IPS-18c (cell line): ENCODE results near the gene EPHA4.
"Not testable (repeated sequence)": the region's sequence is repeated elsewhere in the genome, so short reads cannot be mapped to it uniquely, and the experiment has no call there.

ENCODE experiments used
- H3K4me3 ChIP-seq: 2 replicates; pipeline ENCODE4 v1.7.0; 2013; ENCODE audit warnings: low read depth, mild to moderate bottlenecking, low read length, moderate library complexity; ENCODE audit not compliant: insufficient read depth
- H3K9me3 ChIP-seq: one replicate; pipeline ENCODE4 v1.6.1; 2013; ENCODE audit warnings: mild to moderate bottlenecking, low read length, moderate library complexity; ENCODE audit not compliant: control insufficient read depth, insufficient read depth

EPHA4 gene

DNA sequence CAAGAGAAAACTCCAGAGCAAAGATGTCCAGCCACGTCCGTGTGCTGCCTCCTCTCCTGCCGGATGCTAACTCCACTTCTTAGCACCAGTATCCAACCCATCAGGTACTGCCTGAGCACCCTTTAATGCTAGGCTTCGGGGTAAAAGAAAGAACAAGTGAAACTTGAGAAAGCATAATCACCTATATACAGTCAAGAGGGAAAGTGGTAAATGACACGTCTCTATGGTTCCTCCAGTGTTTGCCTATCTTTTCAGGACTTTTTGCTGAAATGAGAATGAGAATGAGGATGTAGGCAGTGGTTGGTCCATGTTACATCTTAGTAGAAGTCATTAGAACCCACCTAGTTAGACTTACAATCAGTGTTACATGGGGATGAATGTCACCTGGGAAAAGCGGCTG is 47.9 kb downstream of the EPHA4 start:
- Histone ChIP-seq H3K4me3 (no peak overlapping the region), H3K9me3 (no peaks in the 10 kb centered on the region)

DNA sequence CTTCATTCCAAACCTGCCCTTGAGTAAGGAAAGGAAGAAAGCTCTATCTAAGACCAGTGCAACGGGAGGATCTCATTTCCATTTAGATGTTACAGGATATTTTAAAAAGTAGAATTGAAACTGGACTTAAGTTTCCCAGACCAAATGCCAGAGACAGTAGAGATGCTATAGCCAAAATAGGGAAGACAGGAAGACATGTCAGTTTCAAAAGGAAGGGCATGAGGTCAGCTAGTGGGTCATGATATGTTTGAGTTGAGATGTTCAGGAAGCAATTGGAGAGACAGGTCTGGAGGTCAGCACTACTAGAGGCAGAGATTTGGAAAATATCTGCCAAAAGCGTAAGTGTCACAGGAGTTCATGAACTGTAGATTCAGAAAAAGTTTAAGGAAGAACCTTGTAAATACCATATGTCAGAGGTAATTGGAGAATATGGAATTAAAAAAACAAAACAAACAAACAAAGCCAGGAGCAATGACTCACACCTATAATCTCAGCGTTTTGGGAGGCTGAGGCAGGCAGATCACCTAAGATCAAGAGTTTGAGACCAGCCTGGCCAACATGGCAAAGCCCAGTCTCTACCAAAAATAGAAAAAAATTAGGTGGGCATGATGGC is 50.8 kb downstream of the EPHA4 start:
- H3K4me3 ChIP-seq = no peak overlapping the region
- no peaks in the 10 kb centered on the region for H3K9me3 ChIP-seq

DNA sequence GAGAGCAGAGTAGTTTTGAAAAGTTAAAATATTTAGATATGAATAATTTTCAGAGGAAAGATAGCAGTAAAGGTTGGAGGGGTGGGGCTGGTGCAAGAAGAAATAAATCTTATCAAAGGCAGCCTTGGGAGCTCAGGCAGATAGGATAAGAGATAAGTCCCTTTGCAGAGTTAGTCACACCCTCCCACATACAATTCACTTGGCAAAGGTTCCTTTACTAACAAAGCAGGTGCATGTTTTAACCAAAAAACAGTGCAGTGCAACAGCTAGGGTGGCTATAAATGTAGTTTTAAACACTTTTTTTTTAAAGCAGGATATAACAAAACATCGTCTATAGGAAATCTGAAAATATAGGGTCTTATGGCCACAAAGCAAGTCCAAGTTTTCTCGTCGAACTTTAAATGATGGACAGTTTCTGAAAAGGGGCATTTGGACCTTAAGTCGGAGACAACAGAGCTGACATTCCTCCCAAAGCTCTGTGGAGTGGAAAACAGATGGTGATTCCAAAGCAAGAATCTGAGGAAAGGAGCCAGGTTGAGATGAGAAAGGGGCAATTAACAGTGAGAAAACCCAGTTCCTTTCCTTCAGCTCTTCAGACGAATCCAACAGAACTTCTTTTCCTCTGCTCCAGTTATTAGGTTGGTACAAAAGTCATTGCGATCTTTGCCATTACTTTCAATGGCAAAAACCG is 53.0 kb downstream of the EPHA4 start:
- no peak overlapping the region for H3K4me3 ChIP-seq
- no peaks in the 10 kb centered on the region for H3K9me3 ChIP-seq

DNA sequence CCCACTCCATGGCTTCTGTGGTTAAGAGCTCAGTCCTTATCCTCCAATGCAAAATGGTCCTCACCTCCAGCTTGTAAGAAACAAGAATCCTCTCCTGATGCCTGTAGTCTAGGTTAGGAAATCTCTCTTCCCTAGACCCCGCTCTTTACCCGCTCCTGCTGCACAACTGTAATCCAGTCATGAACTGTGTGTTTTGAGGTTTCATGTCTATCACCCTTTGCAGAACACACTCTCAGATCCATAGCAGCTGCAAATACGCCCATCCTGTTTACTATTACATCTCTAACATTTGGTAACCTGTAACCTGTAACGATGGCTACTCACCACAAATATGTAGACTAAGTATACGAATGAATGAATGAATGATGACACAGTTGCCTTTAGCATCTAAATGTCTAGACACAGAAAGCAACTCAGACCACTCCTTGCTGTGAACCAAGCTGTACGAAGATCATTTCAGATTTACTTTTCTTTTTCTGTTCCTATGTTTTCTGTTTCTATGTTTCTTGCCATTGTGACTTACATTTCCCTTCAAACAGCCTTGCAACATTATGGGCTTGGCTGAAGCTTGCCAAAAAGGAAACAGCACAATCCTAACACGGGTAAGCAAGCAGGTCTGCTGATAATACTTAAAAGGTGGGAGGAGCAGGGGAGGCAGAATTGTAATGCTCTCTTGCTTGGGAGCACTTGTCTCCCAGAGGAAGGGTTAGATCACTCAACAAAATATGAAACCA is 53.7 kb downstream of the EPHA4 start:
- Histone ChIP-seq H3K9me3 (no peaks in the 10 kb centered on the region), H3K4me3 (no peak overlapping the region)

DNA sequence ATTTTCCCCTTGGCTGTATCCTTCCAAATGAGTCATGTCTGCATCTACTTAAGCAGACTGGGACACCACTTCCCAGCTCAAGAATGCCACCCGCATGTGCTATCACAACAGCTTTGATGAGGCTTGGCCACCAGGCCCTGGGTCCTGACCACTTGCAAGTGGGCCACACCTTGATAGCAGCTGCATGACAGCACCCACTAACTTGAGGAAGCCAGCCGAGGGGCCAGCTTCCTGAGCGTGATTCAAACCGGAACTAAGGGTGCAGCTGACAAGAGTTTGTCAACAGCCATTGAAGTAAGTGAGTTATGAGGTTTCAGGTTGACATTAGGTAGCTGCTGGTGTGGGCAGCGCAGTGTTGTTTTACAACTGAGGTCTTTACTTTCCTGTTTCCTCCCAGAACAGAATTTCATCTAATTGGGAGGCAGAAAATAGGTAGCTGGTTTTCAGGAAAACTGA is 54.4 kb downstream of the EPHA4 start:
- no peaks in the 10 kb centered on the region for H3K9me3 ChIP-seq
- no peak overlapping the region for H3K4me3 ChIP-seq

DNA sequence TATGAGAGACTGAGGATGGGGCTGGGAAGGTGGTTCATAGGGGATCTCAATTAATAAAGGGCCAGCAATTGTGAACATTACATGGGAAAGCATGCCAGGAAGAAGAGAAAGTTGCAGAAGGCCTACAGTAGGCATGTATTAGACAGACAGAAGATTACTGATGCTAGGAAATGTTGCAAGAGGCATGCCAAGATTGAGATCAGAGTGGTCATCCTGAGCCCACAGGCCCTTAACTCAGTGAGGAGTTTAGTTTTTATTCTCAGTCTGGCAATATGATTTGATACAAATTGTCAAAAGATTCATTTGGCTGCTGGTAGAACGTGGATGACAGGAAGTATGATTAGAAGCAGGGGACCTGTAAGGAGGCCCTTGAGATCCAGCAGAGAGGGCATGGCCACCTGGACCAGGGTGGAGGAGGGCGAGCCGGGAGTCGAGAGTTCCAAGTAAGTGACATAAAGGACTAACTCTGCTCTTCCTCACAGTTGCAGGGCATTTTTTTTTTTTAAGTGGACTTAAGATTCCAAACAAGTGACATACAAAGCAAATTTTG is 54.9 kb downstream of the EPHA4 start:
- H3K4me3 ChIP-seq = no peak overlapping the region
- no peaks in the 10 kb centered on the region for H3K9me3 ChIP-seq

DNA sequence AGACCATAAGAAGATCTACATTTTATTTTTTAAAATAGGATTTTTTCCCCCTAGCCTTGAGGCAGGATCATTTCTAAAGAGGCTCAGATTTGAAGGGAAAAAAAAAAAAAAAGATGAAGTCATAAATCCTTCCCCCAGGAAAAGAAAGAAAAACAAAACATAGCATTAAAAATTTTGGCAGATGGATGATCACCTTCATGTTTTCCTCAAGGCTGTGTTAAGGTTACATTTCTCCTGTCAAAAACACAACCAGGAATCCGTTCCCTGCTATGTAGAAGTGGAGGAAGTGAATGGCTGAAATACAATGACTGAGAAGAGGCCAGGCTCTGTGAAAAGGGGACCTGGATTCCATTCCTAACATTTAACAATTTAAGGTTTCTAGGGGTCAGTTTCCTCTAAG is 56.2 kb downstream of the EPHA4 start:
- no peak overlapping the region for H3K4me3 ChIP-seq
- no peaks in the 10 kb centered on the region for H3K9me3 ChIP-seq

DNA sequence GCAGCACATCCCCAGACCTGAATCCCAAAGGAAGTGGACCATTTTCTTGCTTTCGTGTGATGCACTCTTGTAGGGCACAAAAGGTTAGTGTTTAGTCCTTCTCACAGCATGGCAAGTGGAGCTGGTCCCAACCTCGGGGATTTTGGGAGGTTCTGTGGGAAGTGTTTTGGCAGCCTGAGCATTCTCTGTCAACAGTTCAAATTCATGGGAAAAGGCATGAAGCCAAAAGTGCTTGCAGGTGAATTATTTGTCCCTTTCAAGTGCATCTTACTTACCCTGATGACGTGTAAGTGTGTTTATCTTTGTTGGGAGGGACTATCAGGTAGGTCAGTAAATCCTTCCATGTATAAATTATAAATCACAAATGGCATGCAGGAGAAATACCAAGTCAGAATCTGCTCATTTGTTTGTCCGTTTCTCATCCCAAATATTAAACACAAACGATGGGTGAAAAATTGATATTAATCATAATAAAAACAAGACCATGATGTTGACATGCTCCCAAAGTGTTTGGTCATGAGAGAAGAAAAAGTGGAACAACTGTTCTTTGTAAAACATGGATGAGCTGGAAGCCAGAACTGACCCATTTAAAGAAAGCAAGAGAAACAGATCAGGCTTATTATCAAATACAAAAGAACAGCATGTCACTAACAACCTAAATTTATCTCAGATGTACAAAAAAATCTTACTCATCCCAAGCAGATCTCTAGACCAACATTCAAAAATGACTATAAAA is 57.6 kb downstream of the EPHA4 start:
- no peak overlapping the region for H3K4me3 ChIP-seq

DNA sequence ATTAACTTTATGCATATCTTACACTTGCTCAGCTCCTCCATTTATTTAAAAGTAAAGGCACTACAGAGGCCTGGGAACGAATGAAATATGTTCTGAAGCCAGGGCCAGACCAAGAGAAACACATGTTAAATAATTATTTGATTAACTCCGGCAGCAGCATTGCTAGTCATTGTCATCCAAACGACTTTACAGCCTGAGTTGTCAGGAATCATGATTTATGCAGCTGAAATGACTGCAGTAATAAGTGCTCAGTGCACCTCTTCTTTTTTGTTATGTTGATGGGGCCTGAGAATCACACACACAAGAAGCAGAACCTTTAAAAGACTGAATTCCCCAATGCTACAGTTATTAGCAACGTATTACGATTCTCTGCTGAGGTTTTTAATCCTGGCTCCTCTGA is 58.9 kb downstream of the EPHA4 start:
- no peaks in the 10 kb centered on the region for H3K9me3 ChIP-seq

More for the DNA sequence above, 57.6 kb downstream of the EPHA4 start:
- no peaks in the 10 kb centered on the region for H3K9me3 ChIP-seq

DNA sequence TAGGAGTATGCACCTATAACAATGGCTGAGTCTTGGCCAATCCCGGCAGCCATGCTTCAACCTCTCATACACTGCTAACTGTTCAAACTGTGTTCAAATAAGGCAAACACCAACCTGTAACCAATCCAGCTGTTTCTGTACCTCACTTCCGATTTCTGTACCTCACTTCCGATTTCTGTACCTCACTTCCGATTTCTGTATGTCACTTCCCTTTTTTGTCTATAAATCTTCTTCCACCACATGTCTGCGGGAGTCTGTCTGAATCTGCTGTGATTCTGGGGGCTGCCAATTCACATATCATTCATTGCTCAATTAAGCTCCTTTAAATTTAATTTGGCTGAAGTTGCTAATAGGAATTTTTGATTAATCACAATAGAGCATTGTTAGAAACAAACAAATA is 60.8 kb downstream of the EPHA4 start:
- H3K4me3 ChIP-seq, H3K9me3 ChIP-seq: not testable (repeated sequence)

More for the DNA sequence above, 58.9 kb downstream of the EPHA4 start:
- H3K4me3 ChIP-seq = no peak overlapping the region

DNA sequence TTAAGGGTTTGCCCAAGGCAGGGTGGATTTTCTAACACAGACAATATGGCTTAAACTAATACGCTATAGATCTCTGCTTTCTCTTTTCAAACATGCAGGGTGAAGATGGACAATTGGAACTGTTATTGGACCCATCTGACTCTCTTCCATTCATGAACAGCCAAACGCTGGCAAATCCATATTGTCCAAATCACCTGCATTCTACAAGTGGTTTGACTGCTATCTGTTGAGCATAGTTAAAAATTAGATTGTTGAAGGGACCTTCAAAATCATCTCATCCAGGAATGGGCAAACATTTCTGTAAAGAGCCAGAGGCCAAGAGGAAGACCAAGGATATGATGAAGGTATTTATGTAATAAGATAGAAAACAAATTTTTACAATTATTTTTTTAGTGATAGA is 65.6 kb downstream of the EPHA4 start:
- no peak overlapping the region for H3K4me3 ChIP-seq

DNA sequence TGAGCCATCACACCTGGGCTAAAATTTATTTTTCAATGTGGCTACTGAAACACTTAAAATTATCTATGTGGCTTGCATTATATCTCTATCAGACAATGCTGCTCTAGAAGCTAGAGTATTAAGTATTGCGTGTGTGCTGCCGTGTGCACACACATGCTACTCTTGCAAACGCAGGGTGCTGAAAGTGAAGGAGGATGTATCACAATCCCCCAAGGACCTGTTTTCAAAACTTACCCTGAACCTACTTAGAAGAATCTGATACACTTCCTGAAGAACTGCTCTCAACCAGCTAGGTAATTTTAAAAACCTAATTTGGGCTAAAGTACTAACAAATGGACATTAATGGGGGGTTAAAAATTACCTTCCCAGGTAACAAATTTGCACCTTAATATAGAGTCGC is 66.5 kb downstream of the EPHA4 start:
- Histone ChIP-seq H3K4me3 (no peak overlapping the region), H3K9me3 (no peaks in the 10 kb centered on the region)

More for the DNA sequence above, 65.6 kb downstream of the EPHA4 start:
- no peaks in the 10 kb centered on the region for H3K9me3 ChIP-seq

DNA sequence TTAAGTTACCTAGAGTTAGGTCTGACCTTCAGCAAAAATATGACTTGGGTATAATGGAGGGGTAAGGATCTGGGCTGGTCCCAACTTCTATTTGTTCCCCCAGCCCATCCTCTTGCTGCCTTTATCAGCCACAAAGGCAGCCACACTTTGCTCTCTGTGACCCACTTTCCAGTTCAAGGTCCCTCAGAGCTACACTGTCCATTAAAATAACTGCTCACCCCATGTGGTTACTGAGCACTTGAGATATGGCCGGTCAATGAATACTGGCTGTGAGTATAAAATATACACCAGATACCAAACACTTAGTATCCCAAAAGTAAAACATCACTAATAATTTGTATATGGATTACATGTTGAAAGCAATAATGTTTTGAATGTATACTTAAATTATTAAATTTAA is 67.2 kb downstream of the EPHA4 start:
- H3K4me3 ChIP-seq = no peak overlapping the region
- no peaks in the 10 kb centered on the region for H3K9me3 ChIP-seq

DNA sequence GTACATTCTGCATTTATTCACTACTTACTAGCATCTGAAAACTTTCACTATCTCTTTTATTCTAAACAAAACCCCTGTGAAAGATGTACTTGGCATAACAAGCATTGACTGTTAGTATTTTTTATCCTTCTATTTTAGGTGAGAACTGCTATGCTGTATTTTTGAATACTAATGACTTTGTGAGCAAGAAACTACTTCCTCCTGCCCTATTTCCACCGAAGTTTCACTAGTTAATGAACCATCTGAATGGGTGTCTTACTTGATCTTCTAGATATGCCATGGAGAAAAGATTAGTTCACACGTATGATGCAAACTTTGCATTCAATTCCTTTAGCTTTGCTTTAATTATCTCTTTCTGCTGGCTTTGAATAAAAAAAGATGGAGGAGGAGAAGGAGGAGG is 68.1 kb downstream of the EPHA4 start:
- H3K4me3 ChIP-seq = no peak overlapping the region
- H3K9me3 ChIP-seq = no peaks in the 10 kb centered on the region

DNA sequence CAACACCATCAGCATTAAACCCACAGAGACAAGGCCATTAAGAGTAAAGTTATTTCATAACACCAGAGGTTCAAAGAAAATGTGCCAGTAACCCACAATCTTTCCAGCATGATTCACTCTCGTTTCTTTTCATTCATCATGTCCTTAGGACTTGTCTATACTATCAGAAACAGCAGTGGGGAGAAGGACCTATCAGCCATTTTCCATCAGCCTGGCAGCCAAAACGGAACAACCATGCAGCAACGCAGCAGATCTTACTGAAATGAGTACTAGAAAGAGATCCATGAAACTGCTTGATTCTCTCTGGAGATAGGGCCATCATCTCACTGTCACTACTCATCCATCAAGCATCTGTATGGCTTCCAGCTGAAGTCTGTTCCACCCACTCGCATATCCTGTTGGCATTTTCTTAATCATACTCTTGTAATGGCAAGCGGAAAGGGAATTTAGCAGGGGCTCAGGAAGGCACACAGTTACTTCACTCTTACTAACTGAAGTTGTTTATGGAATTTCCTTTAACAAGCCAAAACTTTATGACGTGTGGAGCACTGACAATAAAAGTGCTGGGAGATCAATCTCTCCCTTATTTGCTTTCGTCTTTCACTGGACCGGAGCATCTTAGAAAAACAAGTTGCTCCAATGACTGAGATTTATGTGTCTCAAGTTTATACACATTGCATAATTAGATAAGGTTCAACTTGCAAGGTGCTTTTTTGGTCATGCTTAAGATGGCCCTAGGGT is 69.7 kb downstream of the EPHA4 start:
- H3K4me3 ChIP-seq = no peak overlapping the region
- no peaks in the 10 kb centered on the region for H3K9me3 ChIP-seq

DNA sequence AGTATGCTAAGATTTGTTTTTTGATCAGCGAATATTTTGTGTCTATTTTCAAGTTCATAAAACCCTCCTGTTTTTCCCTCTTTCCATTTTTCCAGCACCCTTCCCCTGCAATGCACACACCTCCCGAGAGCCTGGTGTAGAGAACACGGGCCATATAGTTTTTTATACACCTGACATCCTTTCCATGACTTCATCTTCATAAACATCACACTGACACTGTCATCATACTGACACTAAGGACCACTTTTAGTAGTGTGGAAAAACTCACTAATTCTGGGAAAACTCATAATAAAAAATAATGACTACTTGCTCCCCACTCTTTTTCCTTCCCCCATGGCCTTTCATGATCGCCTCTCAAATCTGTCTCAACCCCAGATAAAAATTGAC is 70.2 kb downstream of the EPHA4 start:
- Histone ChIP-seq H3K9me3 (no peaks in the 10 kb centered on the region), H3K4me3 (no peak overlapping the region)
